Measurements from ENCODE around the gene TEAD4.

DNA sequence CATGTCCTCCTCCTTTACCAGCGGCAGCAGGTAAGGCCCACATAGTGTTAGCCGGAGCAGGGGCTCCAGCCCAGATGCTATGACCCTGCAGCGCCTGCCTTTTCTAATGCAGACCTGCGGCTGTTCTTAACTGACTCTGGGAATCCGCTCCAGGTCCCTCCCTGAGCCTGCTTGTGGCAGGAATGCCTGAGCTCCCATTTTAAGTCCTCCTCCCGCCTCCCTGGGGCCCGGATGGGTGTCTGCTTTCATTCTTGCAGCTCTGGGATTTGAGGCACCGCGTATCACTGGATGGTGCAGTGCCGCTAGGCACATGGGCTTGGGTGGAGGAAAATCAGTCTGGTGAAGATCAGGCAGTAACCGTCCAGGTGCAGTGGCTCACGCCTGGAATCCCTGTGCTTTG is 125.5 kb downstream of the TEAD4 start:
- TF ChIP-seq, protein P1, sequence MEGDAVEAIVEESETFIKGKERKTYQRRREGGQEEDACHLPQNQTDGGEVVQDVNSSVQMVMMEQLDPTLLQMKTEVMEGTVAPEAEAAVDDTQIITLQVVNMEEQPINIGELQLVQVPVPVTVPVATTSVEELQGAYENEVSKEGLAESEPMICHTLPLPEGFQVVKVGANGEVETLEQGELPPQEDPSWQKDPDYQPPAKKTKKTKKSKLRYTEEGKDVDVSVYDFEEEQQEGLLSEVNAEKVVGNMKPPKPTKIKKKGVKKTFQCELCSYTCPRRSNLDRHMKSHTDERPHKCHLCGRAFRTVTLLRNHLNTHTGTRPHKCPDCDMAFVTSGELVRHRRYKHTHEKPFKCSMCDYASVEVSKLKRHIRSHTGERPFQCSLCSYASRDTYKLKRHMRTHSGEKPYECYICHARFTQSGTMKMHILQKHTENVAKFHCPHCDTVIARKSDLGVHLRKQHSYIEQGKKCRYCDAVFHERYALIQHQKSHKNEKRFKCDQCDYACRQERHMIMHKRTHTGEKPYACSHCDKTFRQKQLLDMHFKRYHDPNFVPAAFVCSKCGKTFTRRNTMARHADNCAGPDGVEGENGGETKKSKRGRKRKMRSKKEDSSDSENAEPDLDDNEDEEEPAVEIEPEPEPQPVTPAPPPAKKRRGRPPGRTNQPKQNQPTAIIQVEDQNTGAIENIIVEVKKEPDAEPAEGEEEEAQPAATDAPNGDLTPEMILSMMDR (IDR thresholded peaks at IDR 0.05; ENCODE audit: borderline replicate concordance, extremely low read depth, low read length, poor library complexity, severe bottlenecking), result no peak
- TF ChIP-seq EZH2 (IDR thresholded peaks at IDR 0.05; ENCODE audit: borderline replicate concordance, low read depth, low read length, severe bottlenecking), result no peak
